ENCODE measurements around the gene TNFAIP8L3.

TNFAIP8L3 gene

DNA sequence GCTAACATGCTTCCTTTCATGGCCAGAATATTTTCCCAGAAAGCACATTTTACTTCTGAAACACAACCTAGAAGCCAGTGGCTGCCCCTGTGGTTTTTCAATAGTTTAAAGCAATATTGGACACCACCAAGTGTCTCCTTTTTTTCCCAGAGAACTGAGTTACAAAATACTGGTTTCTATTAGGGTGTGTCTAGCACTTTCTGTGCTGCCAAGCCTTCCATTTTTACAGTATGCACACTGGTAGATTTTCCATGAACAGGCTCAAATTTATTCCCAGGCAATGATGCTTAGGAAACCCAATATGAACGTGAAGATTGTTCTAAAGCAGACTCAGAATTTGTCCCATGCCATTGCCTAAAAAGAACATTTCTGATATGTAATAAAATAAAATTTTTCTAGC is 7.2 kb downstream of the TNFAIP8L3 start:
- ChIA-PET POLR2A (no interaction called here), CTCF (interaction anchor here (0.7 to 3.4 kb wide), 3 partner anchors 9 to 21 kb away, joined by 3 to 14 read pairs (median 3); no protein-coding TSS in a partner anchor)
- DNase-seq (ENCODE audit: extremely low spot score), result no peak
- TF ChIP-seq, protein P1, sequence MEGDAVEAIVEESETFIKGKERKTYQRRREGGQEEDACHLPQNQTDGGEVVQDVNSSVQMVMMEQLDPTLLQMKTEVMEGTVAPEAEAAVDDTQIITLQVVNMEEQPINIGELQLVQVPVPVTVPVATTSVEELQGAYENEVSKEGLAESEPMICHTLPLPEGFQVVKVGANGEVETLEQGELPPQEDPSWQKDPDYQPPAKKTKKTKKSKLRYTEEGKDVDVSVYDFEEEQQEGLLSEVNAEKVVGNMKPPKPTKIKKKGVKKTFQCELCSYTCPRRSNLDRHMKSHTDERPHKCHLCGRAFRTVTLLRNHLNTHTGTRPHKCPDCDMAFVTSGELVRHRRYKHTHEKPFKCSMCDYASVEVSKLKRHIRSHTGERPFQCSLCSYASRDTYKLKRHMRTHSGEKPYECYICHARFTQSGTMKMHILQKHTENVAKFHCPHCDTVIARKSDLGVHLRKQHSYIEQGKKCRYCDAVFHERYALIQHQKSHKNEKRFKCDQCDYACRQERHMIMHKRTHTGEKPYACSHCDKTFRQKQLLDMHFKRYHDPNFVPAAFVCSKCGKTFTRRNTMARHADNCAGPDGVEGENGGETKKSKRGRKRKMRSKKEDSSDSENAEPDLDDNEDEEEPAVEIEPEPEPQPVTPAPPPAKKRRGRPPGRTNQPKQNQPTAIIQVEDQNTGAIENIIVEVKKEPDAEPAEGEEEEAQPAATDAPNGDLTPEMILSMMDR (IDR thresholded peaks at IDR 0.05; ENCODE audit: control extremely low read depth, extremely low read depth, low read depth, missing control alignments), result no peak

DNA sequence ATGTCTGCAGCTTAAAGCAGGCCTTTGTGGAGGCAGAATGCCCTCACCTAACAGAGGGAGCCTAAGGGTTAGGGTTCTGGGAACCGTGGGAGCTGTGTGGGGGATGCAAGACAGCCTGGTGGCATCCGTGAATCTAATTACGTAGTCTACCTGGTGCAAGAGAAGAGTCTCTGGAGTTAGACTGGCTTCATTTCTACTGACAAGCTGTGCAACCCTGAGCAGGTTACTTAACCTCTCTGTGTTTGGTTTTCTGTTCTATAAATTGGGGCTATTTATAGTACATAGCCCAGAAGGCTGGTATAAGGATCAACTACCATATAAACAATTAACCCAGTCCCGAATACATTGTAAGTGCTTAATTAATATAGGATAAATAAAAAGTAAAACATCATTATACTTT is 8.3 kb downstream of the TNFAIP8L3 start:
- ChIA-PET POLR2A (no interaction called here), CTCF (interaction anchor here (1.0 to 3.4 kb wide), 2 partner anchors 8 to 11 kb away, joined by 3 to 14 read pairs; no protein-coding TSS in a partner anchor)
- TF ChIP-seq, protein P1 (IDR thresholded peaks at IDR 0.05; ENCODE audit: control extremely low read depth, extremely low read depth, low read depth, missing control alignments), result no peak

GRCh38 chr15:51085764-51086163 is 8.9 kb downstream of the TNFAIP8L3 start:
- ChIA-PET CTCF (no interaction called here), POLR2A (no interaction called here)
- TF ChIP-seq, protein P1 (IDR thresholded peaks at IDR 0.05; ENCODE audit: control extremely low read depth, extremely low read depth, low read depth, missing control alignments), result no peak
- no peak for DNase-seq (ENCODE audit: extremely low spot score)

More for the DNA sequence above, 8.3 kb downstream of the TNFAIP8L3 start:
- DNase-seq (ENCODE audit: extremely low spot score), result no peak

DNA sequence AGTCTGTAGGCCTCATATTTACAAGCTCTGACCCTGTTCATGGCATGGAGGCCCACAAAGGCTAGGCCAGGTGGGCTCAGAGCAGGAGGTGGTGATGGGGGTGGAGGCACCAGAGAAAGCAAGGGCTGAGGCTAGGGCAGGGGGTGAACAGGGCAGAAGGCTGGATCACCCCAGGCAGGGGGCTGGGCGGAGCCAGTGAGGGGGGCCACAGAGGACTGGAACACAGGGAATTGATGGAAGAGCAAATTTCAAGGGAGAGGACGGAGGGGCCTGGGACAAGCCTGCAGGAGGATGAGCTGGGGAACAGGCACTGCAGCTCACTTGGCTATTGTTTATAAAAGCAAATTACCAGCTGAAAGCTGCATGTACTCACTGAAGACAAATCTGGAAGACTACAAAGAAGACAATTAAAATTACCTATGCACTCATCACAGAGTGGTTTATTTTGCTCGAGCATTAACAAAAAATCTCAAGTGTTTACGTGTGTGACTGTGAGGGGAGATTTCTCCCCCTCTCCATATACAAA is 11.0 kb downstream of the TNFAIP8L3 start:
- TF ChIP-seq, protein P1 (IDR thresholded peaks at IDR 0.05; ENCODE audit: control extremely low read depth, extremely low read depth, low read depth, missing control alignments), result no peak
- DNase-seq (ENCODE audit: extremely low spot score), result no peak
- ChIA-PET CTCF (no interaction called here), POLR2A (no interaction called here)

DNA sequence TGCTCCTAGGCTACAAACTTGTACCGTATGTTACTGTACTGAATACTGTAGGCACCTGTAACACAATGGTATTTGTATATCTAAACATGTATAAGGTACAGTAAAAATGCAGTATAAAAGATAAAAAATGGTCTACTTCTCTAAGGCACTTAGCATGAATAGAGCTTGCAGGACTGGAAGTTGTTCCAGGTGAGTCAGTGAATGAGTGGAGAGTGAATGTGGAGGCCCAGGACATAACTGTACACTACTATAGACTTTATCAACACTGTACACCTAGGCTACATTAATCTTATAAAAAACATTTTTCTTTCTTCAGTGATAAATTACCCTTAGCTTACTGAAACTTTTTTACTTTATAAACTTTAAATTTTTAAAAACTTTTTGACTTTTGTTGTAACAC is 12.5 kb downstream of the TNFAIP8L3 start:
- TF ChIP-seq, protein P1 (IDR thresholded peaks at IDR 0.05; ENCODE audit: control extremely low read depth, extremely low read depth, low read depth, missing control alignments), result no peak
- DNase-seq (ENCODE audit: extremely low spot score), result no peak
- ChIA-PET CTCF (interaction anchor here (1.0 to 1.6 kb wide), 4 partner anchors 8 to 137 kb away, joined by 3 to 5 read pairs (median 3); no protein-coding TSS in a partner anchor), POLR2A (no interaction called here)

- TF ChIP-seq, protein P1 (IDR thresholded peaks at IDR 0.05; ENCODE audit: control extremely low read depth, extremely low read depth, low read depth, missing control alignments), result no peak
- DNase-seq (ENCODE audit: extremely low spot score), result no peak
- CTCF ChIA-PET, result interaction anchor here (1.0 to 3.1 kb wide), 2 partner anchors 11 to 16 kb away, joined by 3 to 12 read pairs; no protein-coding TSS in a partner anchor
- POLR2A ChIA-PET, result no interaction called here
These were observed 14.4 kb downstream of the TNFAIP8L3 start for GRCh38 chr15:51080286-51080685.

All from GM10248 (cell line).